HG02571 (cell line): ENCODE results near the gene ST8SIA3.
"Not testable (repeated sequence)": the region's sequence is repeated elsewhere in the genome, so short reads cannot be mapped to it uniquely, and the experiment has no call there.

Experiments
- ATAC-seq: cut with Tn5 transposase; IDR thresholded peaks from one replicate; pipeline ENCODE4 v1.9.1; 2021; ENCODE audit warnings: mild to moderate bottlenecking, moderate library complexity; ENCODE audit not compliant: unreplicated experiment

The ST8SIA3 gene

DNA sequence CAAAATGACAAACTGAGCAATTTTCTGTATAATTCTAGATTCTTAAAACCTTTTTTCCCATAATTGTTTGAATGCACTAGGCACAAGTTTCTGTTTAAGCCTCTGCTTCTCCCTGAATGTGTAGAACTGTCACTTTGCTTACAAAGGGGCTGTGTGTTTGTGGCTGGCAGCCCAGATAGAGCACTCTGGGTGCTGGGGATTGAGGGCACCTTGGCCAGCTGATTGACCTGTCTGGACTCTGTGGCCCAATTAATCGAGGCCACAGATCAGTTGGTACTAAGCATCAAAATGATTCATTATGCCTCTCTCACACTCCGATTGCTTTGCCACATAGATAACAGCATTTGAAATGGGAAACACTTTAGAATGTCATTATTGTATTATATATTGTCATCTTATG lies 12.1 kb downstream of the ST8SIA3 start:
- ATAC-seq = no peak

DNA sequence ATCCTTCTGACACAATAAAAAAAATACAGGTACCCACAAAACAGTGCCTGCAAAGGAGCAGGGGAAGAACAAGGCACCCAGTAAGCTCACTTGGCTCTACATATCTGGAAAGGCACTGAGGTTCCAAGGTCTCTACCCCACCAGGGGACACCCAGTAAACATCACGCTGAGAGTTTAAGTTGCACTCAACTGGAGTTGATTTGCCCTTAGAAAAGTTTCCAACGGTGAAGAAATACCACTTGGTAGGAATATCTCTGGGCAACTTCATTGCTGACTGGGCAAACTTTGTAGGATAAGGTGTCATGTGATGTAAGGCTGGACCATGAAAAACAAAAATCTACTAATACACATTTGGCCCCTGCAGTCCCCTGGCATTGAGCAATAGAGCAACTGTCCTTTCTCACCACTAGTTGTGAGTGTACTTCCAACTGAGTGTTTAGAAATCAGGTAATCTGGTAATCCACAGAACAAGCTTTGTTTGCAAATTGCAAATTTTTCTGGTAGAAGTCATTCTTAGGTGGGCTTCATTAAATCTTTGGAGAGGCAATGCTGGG lies 14.2 kb downstream of the ST8SIA3 start:
- ATAC-seq = no peak

DNA sequence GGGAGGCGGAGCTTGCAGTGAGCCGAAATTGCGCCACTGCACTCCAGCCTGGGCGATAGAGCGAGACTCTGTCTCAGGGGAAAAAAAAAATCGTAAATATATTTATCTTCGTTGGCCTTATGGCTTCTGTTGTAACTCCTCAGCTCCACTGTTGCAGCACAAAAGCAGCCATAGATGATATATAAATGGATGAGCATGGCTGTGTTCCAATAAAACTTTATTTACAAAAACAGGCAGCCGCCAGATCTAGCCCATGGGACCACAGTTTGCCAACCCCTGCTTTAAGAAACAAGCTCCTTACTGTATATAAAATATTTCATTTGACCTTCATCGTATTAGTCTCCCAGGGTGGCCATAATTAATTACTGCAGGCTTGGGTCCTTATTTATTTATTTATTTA lies 20.1 kb downstream of the ST8SIA3 start:
- no peak for ATAC-seq

- ATAC-seq = no peak
Measured at GRCh38 chr18:57373017-57373416, 20.7 kb downstream of the ST8SIA3 start.

DNA sequence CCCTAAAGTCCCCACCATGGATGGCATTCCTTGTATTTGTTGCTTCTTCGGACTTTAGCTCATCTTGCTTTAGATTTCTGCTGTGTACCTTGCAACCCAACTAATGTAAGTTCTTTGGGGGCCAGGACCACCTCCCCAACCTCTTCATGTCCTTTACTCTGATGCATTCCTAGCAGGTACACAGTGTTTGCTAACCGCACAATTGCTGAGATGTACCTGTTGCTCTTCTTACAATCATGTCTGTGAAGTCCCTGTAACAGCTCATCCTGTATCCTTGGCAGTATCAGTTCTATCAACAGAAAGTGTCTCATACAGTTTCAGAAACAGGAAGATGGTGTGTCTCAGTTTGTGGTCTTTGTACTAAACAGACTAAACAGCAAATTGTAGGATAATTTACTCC lies 24.1 kb downstream of the ST8SIA3 start:
- ATAC-seq = no peak

- ATAC-seq = no peak
Measured at GRCh38 chr18:57389271-57389670, 36.9 kb downstream of the ST8SIA3 start.

DNA sequence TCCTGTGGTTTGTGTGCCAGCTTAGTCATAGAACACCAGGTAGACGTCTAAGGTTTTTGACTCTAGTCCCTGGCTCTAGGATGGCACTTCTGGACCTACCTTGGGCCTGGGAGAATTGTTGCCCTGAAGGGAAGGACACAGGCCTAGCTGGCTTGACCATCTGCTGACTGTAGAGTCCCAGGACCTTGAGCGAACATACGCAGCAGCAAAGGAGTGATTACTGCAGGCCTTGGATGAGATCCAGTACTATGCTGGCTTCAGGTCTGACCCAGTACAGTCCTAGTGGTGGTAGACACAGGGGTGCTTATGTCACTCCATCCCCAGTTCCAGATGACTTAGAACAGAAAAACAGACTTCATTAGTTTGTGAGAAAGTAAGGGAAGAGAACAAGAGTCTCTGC lies 37.7 kb downstream of the ST8SIA3 start:
- no peak for ATAC-seq

DNA sequence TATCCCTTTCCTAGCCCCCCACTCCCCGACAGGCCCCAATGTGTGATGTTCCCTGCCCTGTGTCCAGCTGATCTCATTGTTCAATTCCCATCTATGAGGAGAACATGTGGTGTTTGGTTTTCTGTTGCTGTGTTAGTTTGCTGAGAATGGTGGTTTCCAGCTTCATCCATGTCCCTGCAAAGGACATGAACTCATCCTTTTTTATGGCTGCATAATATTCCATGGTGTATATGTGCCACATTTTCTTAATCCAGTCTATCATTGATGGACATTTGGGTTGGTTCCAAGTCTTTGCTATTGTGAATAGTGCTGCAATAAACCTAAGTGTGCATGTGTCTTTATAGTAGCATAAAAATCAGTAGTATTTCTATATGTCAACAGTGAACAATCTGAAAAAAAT lies 42.4 kb downstream of the ST8SIA3 start:
- ATAC-seq = not testable (repeated sequence)

DNA sequence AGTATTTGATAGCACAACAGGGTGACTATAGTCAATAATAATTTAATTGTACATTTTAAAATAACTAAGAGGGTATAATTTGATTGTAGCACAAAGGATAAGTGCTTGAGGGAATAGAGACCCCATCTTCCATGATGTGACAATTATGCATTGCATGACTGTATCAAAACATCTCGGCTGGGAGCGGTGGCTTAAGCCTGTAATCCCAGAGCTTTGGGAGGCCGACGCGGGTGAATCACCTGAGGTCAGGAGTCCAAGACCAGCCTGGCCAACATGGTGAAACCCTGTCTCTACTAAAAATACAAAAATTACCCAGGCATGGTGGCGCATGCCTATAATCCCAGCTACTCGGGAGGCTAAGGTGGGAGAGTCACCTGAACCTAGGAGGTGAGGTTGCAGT lies 44.5 kb downstream of the ST8SIA3 start:
- ATAC-seq = not testable (repeated sequence)

DNA sequence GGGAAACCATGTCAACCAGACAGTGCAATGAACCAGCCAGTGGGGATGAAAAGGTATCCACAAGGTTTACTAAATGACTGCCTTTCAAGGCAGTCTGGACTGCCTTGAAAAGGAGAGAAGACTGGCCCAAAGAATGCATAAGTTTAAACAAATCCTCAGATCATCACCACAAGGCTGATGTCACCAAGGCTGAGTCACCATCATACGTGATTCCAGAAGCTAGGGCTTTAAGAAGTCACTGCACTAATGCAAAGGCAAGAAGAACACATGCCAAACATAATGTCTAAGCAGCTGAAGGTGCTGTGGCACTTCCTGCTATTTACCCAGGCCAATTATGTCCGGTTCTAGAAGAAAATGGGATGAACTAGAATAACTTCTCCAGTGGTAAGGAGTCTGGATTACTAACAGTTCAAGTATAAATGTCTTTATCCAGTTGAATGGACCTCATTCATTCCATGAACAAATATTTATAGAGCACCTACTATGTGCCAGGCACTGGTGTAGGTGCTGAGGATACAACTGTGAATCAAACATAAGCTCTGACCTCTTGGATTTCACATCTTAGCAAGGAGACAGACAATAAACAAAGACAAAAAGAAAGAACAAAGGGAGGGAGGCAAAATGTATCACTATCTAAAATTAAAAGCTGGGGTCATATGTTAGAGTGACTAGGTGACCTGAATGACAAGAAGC lies 45.2 kb downstream of the ST8SIA3 start:
- ATAC-seq = no peak

GRCh38 chr18:57404345-57404744 lies 52.0 kb downstream of the ST8SIA3 start:
- ATAC-seq = no peak

DNA sequence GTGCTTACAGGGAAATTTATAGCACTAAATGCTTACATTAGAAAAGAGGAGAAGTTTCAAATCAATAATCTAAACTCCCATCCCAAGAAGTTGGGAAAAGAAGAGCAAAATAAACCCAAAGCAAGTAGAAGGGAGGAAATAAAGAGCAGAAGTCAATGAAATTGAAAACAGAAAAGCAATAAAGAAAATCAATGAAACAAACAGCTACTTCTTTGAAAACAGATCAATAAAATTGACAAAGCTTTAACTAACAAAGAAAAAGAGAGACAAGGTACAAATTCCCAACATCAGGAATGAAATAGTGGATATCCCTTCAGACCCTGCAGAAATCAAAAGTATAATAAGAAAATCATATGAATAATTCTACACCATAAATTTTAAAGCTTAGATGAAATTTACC lies 57.3 kb downstream of the ST8SIA3 start:
- ATAC-seq = no peak

GRCh38 chr18:57410749-57411148 lies 58.4 kb downstream of the ST8SIA3 start:
- ATAC-seq = no peak

DNA sequence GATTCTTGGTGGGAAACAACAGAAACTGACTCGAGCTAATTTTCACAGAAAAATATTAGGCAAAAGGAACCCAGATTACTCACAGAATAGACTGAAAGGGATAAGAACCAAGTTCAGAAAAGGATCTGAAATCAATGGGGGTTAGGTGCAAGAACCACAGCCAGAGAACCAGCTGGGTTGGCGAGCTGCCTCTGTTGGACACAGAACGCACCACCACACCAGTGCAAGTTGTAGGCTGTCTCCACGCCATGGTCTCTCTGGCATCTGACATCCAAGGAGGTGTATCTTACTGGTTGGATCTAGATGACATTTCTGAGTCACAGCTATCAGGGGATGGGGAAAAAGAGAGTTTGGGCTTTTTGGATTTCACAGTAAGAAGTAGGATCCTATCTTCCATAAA lies 64.2 kb downstream of the ST8SIA3 start:
- no peak for ATAC-seq
